Lower lobe of right lung (tissue), 2 donors: ENCODE measurements around the gene SYT14. TPM values are rescaled to one million over a fixed set of nuclear protein-coding genes. Genes with fewer than 3 reads are reported as not detected.

ENCODE experiments used
- ATAC-seq, 2 donors: fragments of 200-7000 bp; cut with Tn5 transposase; one replicate each; pipeline ENCODE4 v1.9.1; 2020 to 2022; ENCODE audit warnings: mild to moderate bottlenecking in 2 of 2, moderate library complexity in 2 of 2
- DNase-seq: peaks from one replicate; pipeline ENCODE4 v3.0.0-alpha.2; 2020
- H3K27ac ChIP-seq: fragments of 200-600 bp; one replicate; pipeline ENCODE4 v1.8.0; 2022
- H3K27me3 ChIP-seq: fragments of 200-600 bp; one replicate; pipeline ENCODE4 v1.8.0; 2022; ENCODE audit warnings: low read depth
- H3K36me3 ChIP-seq: fragments of 200-600 bp; one replicate; pipeline ENCODE4 v1.8.0; 2022; ENCODE audit warnings: mild to moderate bottlenecking
- H3K4me1 ChIP-seq: fragments of 200-600 bp; one replicate; pipeline ENCODE4 v1.8.0; 2022
- H3K4me3 ChIP-seq: fragments of 200-600 bp; one replicate; pipeline ENCODE4 v1.8.0; 2022; ENCODE audit warnings: mild to moderate bottlenecking
- H3K9me3 ChIP-seq: fragments of 200-600 bp; one replicate; pipeline ENCODE4 v1.8.0; 2022
- intact Hi-C: fragments of 100-400 bp; cut with DNase I; formaldehyde crosslinking; loops from one replicate; pipeline ENCODE4 v1.11.0; 2022
- total RNA-seq: library from RNA; stranded (reverse); fragmentation: NEBNext Ultra II Directional; extraction: Animal tissue kit (Norgen Biotek cat#: 25700); gene quantifications from one replicate; pipeline ENCODE4 v1.2.1, GENCODE V29; 2021
- TF ChIP-seq, protein P1 (sequence below): fragments of 200-600 bp; IDR thresholded peaks from one replicate; pipeline ENCODE4 v1.8.0; 2022; ENCODE audit warnings: antibody characterized with exemption, mild to moderate bottlenecking
- donor health status: DM: no; HTN: yes; CAD: no; lungs with severe emphysema.

SYT14 gene
- total RNA-seq, 1 donor from 2014 or later, result not detected

DNA sequence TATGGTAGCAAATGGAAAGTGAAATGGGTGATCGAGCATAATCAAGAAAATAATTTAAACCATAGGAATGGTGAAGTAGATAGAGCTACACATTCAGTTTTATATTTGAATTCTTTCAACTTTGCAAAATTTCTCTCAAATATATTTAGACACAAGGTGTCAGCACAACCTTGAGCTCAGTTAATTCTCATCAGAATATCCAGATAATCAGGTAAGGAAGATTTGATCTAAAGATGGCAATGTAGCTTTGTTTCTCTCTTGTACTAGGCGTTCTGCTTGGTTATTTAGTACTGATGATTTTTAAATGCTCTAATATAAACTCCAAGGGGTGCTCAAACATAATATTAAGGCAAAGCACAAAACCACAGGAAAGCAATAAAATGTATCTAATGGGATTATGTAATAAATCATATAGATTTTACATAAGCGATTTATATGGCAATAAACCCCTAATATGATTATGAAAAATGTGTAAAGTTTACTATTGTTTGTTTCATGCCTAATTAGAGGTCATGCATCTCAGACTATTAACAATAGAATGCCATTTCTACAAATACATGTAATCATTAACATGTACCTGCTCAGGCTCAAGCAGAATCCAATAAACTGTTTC is 262.2 kb downstream of the SYT14 start:
- no peak for ATAC-seq
- intact Hi-C loops, result no loop called here

DNA sequence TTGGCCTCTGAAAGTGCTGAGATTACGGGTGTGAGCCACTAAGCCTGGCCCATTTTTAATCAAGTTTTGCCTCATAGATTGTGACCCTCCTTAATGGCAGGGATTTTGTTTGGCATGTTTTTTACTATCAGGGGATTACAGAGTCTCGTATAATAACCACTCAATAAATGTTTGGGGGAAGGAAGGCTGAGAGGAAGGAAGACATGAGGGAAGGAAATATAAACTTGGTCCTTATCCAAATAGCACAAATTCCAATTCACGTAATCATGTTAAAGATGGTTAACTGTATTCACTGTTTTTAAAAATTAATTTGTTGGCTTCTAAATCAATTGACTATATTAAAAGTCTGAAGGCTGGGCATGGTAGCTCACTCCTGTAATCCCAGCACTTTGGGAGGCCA is 263.7 kb downstream of the SYT14 start:
- Histone ChIP-seq H3K36me3 (no peaks in the 10 kb centered on the region), H3K9me3 (no peaks in the 10 kb centered on the region), H3K4me3 (no peak overlapping the region), H3K4me1 (no peaks in the 10 kb centered on the region), H3K27ac (no peak overlapping the region), H3K27me3 (no peaks in the 10 kb centered on the region)
- intact Hi-C loops, result no loop called here
- TF ChIP-seq, protein P1, sequence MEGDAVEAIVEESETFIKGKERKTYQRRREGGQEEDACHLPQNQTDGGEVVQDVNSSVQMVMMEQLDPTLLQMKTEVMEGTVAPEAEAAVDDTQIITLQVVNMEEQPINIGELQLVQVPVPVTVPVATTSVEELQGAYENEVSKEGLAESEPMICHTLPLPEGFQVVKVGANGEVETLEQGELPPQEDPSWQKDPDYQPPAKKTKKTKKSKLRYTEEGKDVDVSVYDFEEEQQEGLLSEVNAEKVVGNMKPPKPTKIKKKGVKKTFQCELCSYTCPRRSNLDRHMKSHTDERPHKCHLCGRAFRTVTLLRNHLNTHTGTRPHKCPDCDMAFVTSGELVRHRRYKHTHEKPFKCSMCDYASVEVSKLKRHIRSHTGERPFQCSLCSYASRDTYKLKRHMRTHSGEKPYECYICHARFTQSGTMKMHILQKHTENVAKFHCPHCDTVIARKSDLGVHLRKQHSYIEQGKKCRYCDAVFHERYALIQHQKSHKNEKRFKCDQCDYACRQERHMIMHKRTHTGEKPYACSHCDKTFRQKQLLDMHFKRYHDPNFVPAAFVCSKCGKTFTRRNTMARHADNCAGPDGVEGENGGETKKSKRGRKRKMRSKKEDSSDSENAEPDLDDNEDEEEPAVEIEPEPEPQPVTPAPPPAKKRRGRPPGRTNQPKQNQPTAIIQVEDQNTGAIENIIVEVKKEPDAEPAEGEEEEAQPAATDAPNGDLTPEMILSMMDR, result no peak
- DNase-seq, result no peak
- ATAC-seq, result no peak

More for the DNA sequence above, 262.2 kb downstream of the SYT14 start:
- Histone ChIP-seq H3K4me1 (no peaks in the 10 kb centered on the region), H3K27me3 (no peaks in the 10 kb centered on the region), H3K4me3 (no peak overlapping the region), H3K9me3 (peaks cover 6% of the 10 kb centered on the region), H3K36me3 (no peaks in the 10 kb centered on the region), H3K27ac (no peak overlapping the region)
- no peak for DNase-seq
- TF ChIP-seq, protein P1, result peak; percentile 6

DNA sequence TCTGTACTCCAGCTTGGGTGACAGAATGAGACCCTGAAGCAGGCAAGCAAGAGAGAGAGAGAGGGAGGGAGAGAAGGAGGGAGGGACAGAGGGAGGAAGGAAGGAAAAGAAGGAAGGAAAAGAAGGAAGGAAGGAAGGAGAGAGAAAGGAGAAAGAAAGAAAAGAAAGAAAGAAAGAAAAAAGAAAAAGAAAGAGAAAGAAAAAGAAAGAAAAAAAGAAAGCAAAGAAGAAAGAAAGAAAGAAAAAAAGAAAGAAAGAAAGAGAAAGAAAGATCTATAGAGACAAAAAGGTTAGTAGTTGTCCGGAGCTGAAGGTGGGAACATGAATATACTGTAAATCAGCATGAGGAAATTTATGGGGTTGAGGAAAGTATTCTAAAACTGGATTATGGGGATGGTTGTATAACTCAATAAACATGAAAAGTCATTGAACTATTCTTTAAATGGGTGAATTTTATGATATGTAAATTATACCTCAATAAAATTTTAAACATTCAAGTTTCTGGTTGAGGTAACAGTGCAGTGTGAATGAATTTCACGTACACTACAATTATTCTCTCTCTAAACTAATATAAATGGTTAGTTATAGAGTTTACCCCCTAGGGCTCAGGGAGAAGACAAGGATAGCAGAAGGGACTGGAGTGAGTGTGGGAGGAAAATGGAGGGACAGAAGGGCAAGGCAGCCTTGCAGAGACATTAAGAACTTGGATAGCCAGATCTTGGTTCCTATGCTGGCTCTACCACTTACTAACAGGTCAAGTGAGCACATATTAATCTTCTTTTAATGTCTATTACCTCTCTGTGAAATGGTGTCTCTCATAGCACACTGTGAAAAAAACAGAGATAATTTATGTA is 269.8 kb downstream of the SYT14 start:
- Histone ChIP-seq H3K36me3 (no peaks in the 10 kb centered on the region), H3K9me3 (no peaks in the 10 kb centered on the region), H3K27me3 (no peaks in the 10 kb centered on the region), H3K4me1 (no peaks in the 10 kb centered on the region), H3K27ac (no peak overlapping the region), H3K4me3 (no peak overlapping the region)
- TF ChIP-seq, protein P1, result no peak
- DNase-seq (no peak), ATAC-seq (no peak)
- intact Hi-C loops, result no loop called here

DNA sequence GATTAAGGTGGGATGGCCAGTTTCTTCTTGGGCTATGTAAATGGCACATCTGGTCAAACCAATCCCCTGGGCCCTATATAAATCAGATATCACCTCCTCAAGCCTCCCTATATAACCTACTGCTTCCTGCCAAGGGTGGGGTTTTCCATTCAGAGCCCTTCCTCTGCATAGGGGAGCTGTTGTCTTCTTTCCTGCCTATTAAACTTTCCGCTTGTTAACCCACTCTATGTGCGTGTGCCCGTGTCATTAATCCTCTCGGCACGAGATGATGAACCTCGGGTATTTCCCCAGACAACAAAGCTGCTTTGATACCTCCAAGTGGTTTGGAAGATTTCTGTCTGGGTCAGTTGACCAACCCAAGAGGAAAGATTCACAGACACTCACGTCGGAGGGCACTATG is 275.3 kb downstream of the SYT14 start:
- no peak for DNase-seq
- H3K9me3 ChIP-seq, result no peaks in the 10 kb centered on the region
- ATAC-seq, result no peak
- H3K4me3 ChIP-seq, result no peak overlapping the region
- no peaks in the 10 kb centered on the region for H3K36me3 ChIP-seq
- no peaks in the 10 kb centered on the region for H3K27me3 ChIP-seq
- TF ChIP-seq, protein P1, result no peak
- H3K4me1 ChIP-seq, result no peaks in the 10 kb centered on the region
- H3K27ac ChIP-seq, result no peak overlapping the region
- intact Hi-C loops, result no loop called here

DNA sequence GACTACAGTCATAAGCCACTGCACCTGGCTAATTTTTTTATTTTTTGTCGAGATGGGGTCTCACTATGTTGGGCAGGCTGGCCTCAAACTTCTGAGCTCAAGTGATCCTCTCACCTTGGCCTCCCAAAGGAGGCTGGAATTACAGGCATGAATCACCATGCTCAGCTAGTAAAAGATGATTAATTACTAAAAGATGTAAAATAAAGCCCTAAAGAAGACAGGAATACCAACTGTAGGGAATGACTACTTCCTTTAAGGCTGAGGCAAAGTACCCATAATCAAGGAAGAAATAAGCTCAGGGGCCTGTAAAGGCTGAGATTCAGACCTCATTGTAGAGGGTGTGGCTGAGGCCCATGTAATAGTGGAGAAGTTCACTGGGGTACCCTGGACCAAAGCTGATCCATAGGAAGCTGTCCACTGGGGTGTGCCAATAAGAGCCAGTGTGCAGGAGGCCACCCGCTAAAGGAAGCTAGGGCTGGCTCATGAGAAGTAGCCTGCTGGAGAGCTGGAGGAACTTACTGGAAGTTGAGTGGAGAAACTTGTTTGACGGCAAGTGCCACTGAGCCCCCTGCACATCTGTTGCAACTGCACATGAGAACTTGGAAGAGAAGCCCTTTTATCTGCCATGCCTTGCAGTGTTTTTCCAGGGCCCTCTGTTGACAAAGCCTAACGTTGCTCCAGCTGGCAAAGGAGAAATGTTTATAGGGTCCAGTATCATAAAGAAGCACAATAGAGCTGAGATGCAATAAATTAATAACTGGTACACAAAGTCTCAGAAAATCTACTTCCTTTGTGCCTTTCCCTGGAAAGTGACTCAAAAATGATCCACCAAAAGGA is 276.8 kb downstream of the SYT14 start:
- Histone ChIP-seq H3K9me3 (no peaks in the 10 kb centered on the region), H3K4me3 (no peak overlapping the region), H3K27me3 (no peaks in the 10 kb centered on the region), H3K27ac (no peak overlapping the region), H3K4me1 (no peaks in the 10 kb centered on the region), H3K36me3 (no peaks in the 10 kb centered on the region)
- DNase-seq, result no peak
- intact Hi-C loops, result no loop called here
- TF ChIP-seq, protein P1, result no peak
- no peak for ATAC-seq
